HepG2 (cell line): ENCODE measurements around the gene TNS1. TPM values are rescaled to one million over a fixed set of nuclear protein-coding genes. Genes with fewer than 3 reads are reported as not detected.

Experiments used
- ATAC-seq: fragments of 200-7000 bp; cut with Tn5 transposase; 3 replicates; pipeline ENCODE4 v1.9.1; 2020; ENCODE audit warnings: mild to moderate bottlenecking, moderate library complexity
- BruUV-seq: library from RNA; stranded (reverse); fragments of 400-500 nt; replicated peaks from 2 replicates; lab custom pipeline; 2021; lab: Mats Ljungman, UMichigan
- CTCF ChIA-PET: fragments of 300-600 bp; formaldehyde crosslinking; extraction: SDS; loops from one replicate; lab custom pipeline; 2021; ENCODE audit warnings: low total read pairs, inconsistent platforms, low intra/inter-chr PET ratio; lab: Yijun Ruan, JAX
- POLR2A ChIA-PET: fragments of 350-600 bp; sonication (Branson Sonifier 250); formaldehyde crosslinking; loops from one replicate; lab custom pipeline; 2020; ENCODE audit warnings: antibody characterized with exemption, inconsistent platforms; lab: Yijun Ruan, JAX
- DNase-seq: peaks from one replicate; pipeline ENCODE4 v3.0.0-alpha.2; 2015; ENCODE audit warnings: low spot score
- FAIRE-seq: peaks from 3 replicates; lab custom pipeline; 2011; peaks lifted over from hg19 to GRCh38; lab: Jason Lieb, UNC
- H2AFZ ChIP-seq: one replicate; pipeline ENCODE4 v1.6.1; 2011; ENCODE audit warnings: low read length, inconsistent platforms
- H3K27ac ChIP-seq: fragments of 300-600 bp; 3 replicates; pipeline ENCODE4 v1.8.0; 2011; ENCODE audit warnings: mixed run types, mild to moderate bottlenecking, mixed read lengths, low read length, inconsistent platforms; ENCODE audit not compliant: insufficient read depth; ENCODE audit errors: extremely low read length
- H3K27me3 ChIP-seq, 2 experiments: fragments of 200-600 bp in 1 of 2; 2 replicates in 1 of 2; 3 replicates in 1 of 2; pipeline versions ENCODE4 v1.6.0 to v1.8.0; 2011; ENCODE audit warnings: low read length in 2 of 2, mild to moderate bottlenecking in 2 of 2, moderate library complexity in 2 of 2, inconsistent platforms in 1 of 2; ENCODE audit not compliant: insufficient read depth in 2 of 2, control insufficient read depth in 1 of 2
- H3K36me3 ChIP-seq, 2 experiments: fragments of 200-600 bp in 1 of 2; replicated peaks in 1 of 2; 2 replicates in 1 of 2; 3 replicates in 1 of 2; pipeline versions ENCODE4 v1.5.1 to v1.8.0; 2011; ENCODE audit warnings: low read length in 2 of 2, inconsistent platforms in 1 of 2; ENCODE audit not compliant: insufficient read depth in 2 of 2, control insufficient read depth in 1 of 2
- H3K4me1 ChIP-seq: 2 replicates; pipeline ENCODE4 v1.5.1; 2012; ENCODE audit warnings: low read length, inconsistent platforms; ENCODE audit not compliant: insufficient read depth
- H3K4me2 ChIP-seq: 2 replicates; pipeline ENCODE4 v1.6.0; 2011; ENCODE audit warnings: low read depth, low read length, inconsistent platforms
- H3K4me3 ChIP-seq, 3 experiments: fragments of 200-600 bp in 1 of 3; sonication (generic), shearing (Covaris generic) in 1 of 3; replicated peaks in 1 of 3; 2 replicates each; pipeline ENCODE4 v1.5.1; 2011 to 2016; ENCODE audit warnings: low read length in 3 of 3, inconsistent platforms in 2 of 3, low read depth in 2 of 3, mild to moderate bottlenecking in 2 of 3, control low read depth in 1 of 3, mixed read lengths in 1 of 3; ENCODE audit not compliant: insufficient read depth in 1 of 3
- H3K79me2 ChIP-seq: one replicate; pipeline ENCODE4 v1.6.1; 2011; ENCODE audit warnings: low read length, inconsistent platforms; ENCODE audit not compliant: insufficient read depth
- H3K9ac ChIP-seq: 2 replicates; pipeline ENCODE4 v1.6.0; 2011; ENCODE audit warnings: mild to moderate bottlenecking, low read depth, low read length, inconsistent platforms; ENCODE audit not compliant: insufficient read depth
- H3K9me3 ChIP-seq: 2 replicates; pipeline ENCODE4 v1.5.1; 2012; ENCODE audit warnings: mild to moderate bottlenecking, low read length
- H4K20me1 ChIP-seq: 2 replicates; pipeline ENCODE4 v1.6.0; 2011; ENCODE audit warnings: inconsistent platforms, mild to moderate bottlenecking, low read length, moderate library complexity; ENCODE audit not compliant: insufficient read depth
- ASH2L ChIP-seq: fragments of 300-600, 200-600 bp; sonication (generic); IDR thresholded peaks from 2 replicates; pipeline ENCODE4 v1.7.0; 2017; ENCODE audit warnings: low read depth, mild to moderate bottlenecking, moderate library complexity, mixed read lengths, low read length; ENCODE audit not compliant: insufficient read length
- FOXJ3 ChIP-seq: sonication (generic); formaldehyde crosslinking; IDR thresholded peaks from 2 replicates; pipeline ENCODE4 v1.4.0; 2020; ENCODE audit warnings: missing genetic modification reagents, mild to moderate bottlenecking, borderline replicate concordance
- HNRNPL ChIP-seq: fragments of 200-400 bp; formaldehyde crosslinking; IDR thresholded peaks from 2 replicates; pipeline ENCODE4 v1.6.1; 2017; ENCODE audit warnings: mild to moderate bottlenecking, low read depth, low read length
- HNRNPLL ChIP-seq: fragments of 200-400 bp; formaldehyde crosslinking; IDR thresholded peaks from 2 replicates; pipeline ENCODE4 v1.6.1; 2017; ENCODE audit warnings: mild to moderate bottlenecking, low read depth, low read length; ENCODE audit not compliant: poor library complexity, severe bottlenecking
- HOMEZ ChIP-seq: IDR thresholded peaks from 2 replicates; pipeline ENCODE4 v1.6.1; 2016; ENCODE audit warnings: low read depth
- SCMH1 ChIP-seq: sonication (generic); formaldehyde crosslinking; IDR thresholded peaks from 2 replicates; pipeline ENCODE4 v1.9.0; 2021; ENCODE audit warnings: missing genetic modification reagents, mild to moderate bottlenecking, borderline replicate concordance
- SOX6 ChIP-seq, 2 experiments: fragments of 450-650 bp in 1 of 2; sonication (generic) in 1 of 2; formaldehyde crosslinking in 1 of 2; IDR thresholded peaks; 2 replicates each; pipeline versions ENCODE4 v1.4.0 to v1.6.1; 2017 to 2020; ENCODE audit warnings: antibody characterized with exemption in 1 of 2, mild to moderate bottlenecking in 1 of 2, missing genetic modification reagents in 1 of 2
- ZNF292 ChIP-seq: sonication (generic); formaldehyde crosslinking; IDR thresholded peaks from 2 replicates; pipeline ENCODE4 v1.8.1; 2022; ENCODE audit warnings: mild to moderate bottlenecking, low read depth, missing genetic modification reagents, borderline replicate concordance
- ZNF557 ChIP-seq: sonication (generic); formaldehyde crosslinking; IDR thresholded peaks from 2 replicates; pipeline ENCODE4 v1.4.0; 2020; ENCODE audit warnings: missing genetic modification reagents
- WGBS: methylation state at CpG from one replicate; pipeline ENCODE4 v1.1.6; 2017; ENCODE audit warnings: low lambda C conversion rate; 5-methylcytosine and 5-hydroxymethylcytosine counted together
- in situ Hi-C: cut with HindIII; loops from 2 replicates; pipeline ENCODE4 v1.10.0; 2017; ENCODE audit warnings: low pct_unique_long_range_greater_than_20kb; ENCODE audit not compliant: extremely low pct_ligation_motif_present
- intact Hi-C: fragments of 100-400 bp; cut with micrococcal nuclease; formaldehyde crosslinking; loops from one replicate; pipeline ENCODE4 v1.10.0; 2022; ENCODE audit not compliant: unreplicated experiment
- polyA plus RNA-seq, 8 experiments: library from polyadenylated mRNA; depleted of rRNA in 3 of 8; stranded (reverse) in 7 of 8; unstranded in 1 of 8; fragments of >200 nt; fragmentation: Illumina TruSeq in 4 of 8; extraction: Trizol in 4 of 8; gene quantifications; 2 replicates each; pipeline versions ENCODE4 v1.2.1 to v1.2.3, GENCODE V29; 2011 to 2016; ENCODE audit warnings: low read depth in 4 of 8, missing spikeins in 1 of 8, mixed read lengths in 1 of 8; ENCODE audit not compliant: insufficient read depth in 1 of 8
- total RNA-seq, 5 experiments: library from RNA; depleted of rRNA; stranded (reverse); fragments of >200 nt; fragmentation: Illumina TruSeq; extraction: Trizol; gene quantifications; 2 replicates each; pipeline ENCODE4 v1.2.3, GENCODE V29; 2016; ENCODE audit warnings: low read depth in 1 of 5
- TF ChIP-seq, protein P1 (sequence below): fragments of 450-650 bp; IDR thresholded peaks from 2 replicates; pipeline ENCODE4 v1.6.1; 2016
- TF ChIP-seq, protein P2 (sequence below): fragments of 450-650 bp; IDR thresholded peaks from 2 replicates; pipeline ENCODE4 v1.6.1; 2017; ENCODE audit warnings: mild to moderate bottlenecking

TNS1 gene
- total and polyA plus RNA-seq, 2 of the 13 experiments (the other 11 are each of a cell fraction or from before 2014, with no cell fraction given), result 1.9 to 118 TPM

GRCh38 chr2:217941339-217941738 lies 61.5 kb downstream of the TNS1 start (continued):
- no peak for TF ChIP-seq HNRNPLL
- TF ChIP-seq, all 625 proteins: peak for 0

- Histone ChIP-seq H3K4me1 (peaks cover 91% of the 10 kb centered on the region), H4K20me1 (peaks cover 51% of the 10 kb centered on the region; the same call in 1 of the 2 replicates), H3K79me2 (peaks cover 31% of the 10 kb centered on the region), H3K9ac (peak overlapping the region; percentile 28; the same call in 1 of the 2 replicates), H3K36me3 (no peaks in the 10 kb centered on the region; a peak in 1 of 5 replicates), H2AFZ (no peak overlapping the region), H3K27ac (no peak overlapping the region), H3K27me3 (peaks cover 0 to 19% of the 10 kb centered on the region in 2 experiments; a peak in 3 of 5 replicates), H3K4me2 (peak overlapping the region; percentile 98; the same call in 1 of the 2 replicates), H3K4me3 (peak overlapping the region in 2 of 3 experiments; percentile 86 to 92; a peak in 3 of 6 replicates), H3K9me3 (no peaks in the 10 kb centered on the region)
- ChIA-PET CTCF (no interaction called here), POLR2A (no interaction called here)
- no peak for ATAC-seq
- in situ Hi-C loops (no loop called here), intact Hi-C loops (loop anchor here (5.0 kb wide), 1 partner anchor 38 kb away; no protein-coding TSS in a partner anchor)
- FAIRE-seq, result no peak
- no TSS peak for BruUV-seq
- DNase-seq, result no peak
- 90% methylated on average over 13 of the region's 13 CpGs for WGBS
- TF ChIP-seq, protein P1, sequence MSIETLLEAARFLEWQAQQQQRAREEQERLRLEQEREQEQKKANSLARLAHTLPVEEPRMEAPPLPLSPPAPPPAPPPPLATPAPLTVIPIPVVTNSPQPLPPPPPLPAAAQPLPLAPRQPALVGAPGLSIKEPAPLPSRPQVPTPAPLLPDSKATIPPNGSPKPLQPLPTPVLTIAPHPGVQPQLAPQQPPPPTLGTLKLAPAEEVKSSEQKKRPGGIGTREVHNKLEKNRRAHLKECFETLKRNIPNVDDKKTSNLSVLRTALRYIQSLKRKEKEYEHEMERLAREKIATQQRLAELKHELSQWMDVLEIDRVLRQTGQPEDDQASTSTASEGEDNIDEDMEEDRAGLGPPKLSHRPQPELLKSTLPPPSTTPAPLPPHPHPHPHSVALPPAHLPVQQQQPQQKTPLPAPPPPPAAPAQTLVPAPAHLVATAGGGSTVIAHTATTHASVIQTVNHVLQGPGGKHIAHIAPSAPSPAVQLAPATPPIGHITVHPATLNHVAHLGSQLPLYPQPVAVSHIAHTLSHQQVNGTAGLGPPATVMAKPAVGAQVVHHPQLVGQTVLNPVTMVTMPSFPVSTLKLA, result no peak
- no peak for TF ChIP-seq ZNF557 (CRISPR knock-in tag)
- TF ChIP-seq SOX6 (IDR thresholded peaks at IDR 0.05), result no peak
- no peak for TF ChIP-seq SOX6 (CRISPR knock-in tag; IDR thresholded peaks at IDR 0.05)
- TF ChIP-seq HOMEZ (CRISPR knock-in tag), result no peak
- no peak for TF ChIP-seq ASH2L
- TF ChIP-seq SCMH1 (CRISPR knock-in tag), result no peak
- no peak for TF ChIP-seq FOXJ3 (CRISPR knock-in tag)
- TF ChIP-seq ZNF292, result no peak
- no peak for TF ChIP-seq HNRNPL
- TF ChIP-seq, protein P2, sequence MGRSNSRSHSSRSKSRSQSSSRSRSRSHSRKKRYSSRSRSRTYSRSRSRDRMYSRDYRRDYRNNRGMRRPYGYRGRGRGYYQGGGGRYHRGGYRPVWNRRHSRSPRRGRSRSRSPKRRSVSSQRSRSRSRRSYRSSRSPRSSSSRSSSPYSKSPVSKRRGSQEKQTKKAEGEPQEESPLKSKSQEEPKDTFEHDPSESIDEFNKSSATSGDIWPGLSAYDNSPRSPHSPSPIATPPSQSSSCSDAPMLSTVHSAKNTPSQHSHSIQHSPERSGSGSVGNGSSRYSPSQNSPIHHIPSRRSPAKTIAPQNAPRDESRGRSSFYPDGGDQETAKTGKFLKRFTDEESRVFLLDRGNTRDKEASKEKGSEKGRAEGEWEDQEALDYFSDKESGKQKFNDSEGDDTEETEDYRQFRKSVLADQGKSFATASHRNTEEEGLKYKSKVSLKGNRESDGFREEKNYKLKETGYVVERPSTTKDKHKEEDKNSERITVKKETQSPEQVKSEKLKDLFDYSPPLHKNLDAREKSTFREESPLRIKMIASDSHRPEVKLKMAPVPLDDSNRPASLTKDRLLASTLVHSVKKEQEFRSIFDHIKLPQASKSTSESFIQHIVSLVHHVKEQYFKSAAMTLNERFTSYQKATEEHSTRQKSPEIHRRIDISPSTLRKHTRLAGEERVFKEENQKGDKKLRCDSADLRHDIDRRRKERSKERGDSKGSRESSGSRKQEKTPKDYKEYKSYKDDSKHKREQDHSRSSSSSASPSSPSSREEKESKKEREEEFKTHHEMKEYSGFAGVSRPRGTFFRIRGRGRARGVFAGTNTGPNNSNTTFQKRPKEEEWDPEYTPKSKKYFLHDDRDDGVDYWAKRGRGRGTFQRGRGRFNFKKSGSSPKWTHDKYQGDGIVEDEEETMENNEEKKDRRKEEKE, result no peak
Measured at GRCh38 chr2:217940261-217941220, 62.3 kb downstream of the TNS1 start.
